Measurements from ENCODE around the gene BTAF1. TPM values are rescaled to one million over a fixed set of nuclear protein-coding genes. Genes with fewer than 3 reads are reported as not detected.

The BTAF1 gene
- total and polyA plus RNA-seq, 10 of the 15 experiments (the other 5 are each of a cell fraction or from before 2014, with no cell fraction given), result 11.8 to 157 (median 55.5) TPM

DNA sequence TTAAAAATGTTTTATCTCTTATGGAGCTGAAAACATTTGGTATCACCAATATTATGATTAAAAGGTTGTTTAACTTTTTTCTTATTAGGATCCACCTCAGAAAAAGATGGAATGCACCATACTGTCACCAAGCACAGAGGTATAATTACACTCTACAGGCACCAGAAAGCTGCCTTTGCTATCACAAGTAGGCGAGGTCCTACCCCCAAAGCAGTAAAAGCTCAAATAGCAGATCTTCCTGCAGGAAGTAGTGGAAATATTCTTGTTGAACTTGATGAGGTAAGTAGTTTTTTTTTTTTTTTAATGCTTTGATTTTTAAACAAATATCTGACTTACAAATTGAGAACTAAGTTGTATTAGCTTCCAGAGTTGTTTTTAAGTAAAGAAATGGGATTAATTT lies 68.5 kb downstream of the BTAF1 start (continued):
- TF ChIP-seq ZBTB40 (IDR thresholded peaks at IDR 0.05; ENCODE audit: borderline replicate concordance) (no peak), HSF1 (IDR thresholded peaks at IDR 0.05; ENCODE audit: low read depth, low read length) (no peak), HDAC2 (IDR thresholded peaks at IDR 0.05) (no peak), MXI1 (IDR thresholded peaks at IDR 0.05; ENCODE audit: low read depth, low read length) (no peak)

GRCh38 chr10:91996266-91996665 lies 72.7 kb downstream of the BTAF1 start:
- in situ Hi-C loops (cut with MboI), result no loop called here
- POLR2A ChIA-PET, result no interaction called here
- WGBS (ENCODE audit: insufficient coverage, insufficient replicate concordance, low lambda C conversion rate, missing lambda C conversion rate), result 98% methylated on average over 2 of the region's 2 CpGs
- RAD21 ChIA-PET (ENCODE audit: unreplicated experiment), result no interaction called here
- Histone ChIP-seq H3K36me3 (ENCODE audit: control insufficient read depth in 2 of 2, insufficient read depth in 2 of 2, low read length in 1 of 2) (peaks cover 0 to 20% of the 10 kb centered on the region in 2 experiments; a peak in 2 of 4 replicates), H3K27me3 (replicated peaks in 1 of 2; ENCODE audit: control insufficient read depth in 2 of 2, insufficient read depth in 2 of 2, low read length in 1 of 2) (no peaks in the 10 kb centered on the region), H3K4me1 (ENCODE audit: control insufficient read depth, insufficient read depth, low read length) (no peaks in the 10 kb centered on the region), H2AFZ (ENCODE audit: control insufficient read depth, low read depth, low read length) (no peak overlapping the region), H3K79me2 (ENCODE audit: control insufficient read depth, insufficient read depth, low read length) (no peaks in the 10 kb centered on the region), H3K4me3 (no peak overlapping the region), H3K4me2 (ENCODE audit: control insufficient read depth, insufficient read depth) (no peak overlapping the region), H4K20me1 (ENCODE audit: control insufficient read depth, insufficient read depth) (no peaks in the 10 kb centered on the region), H3K9ac (ENCODE audit: control insufficient read depth, insufficient read depth, low read length) (no peak overlapping the region), H3K9me3 (replicated peaks; ENCODE audit: control insufficient read depth, insufficient read depth, low read length) (peaks cover 2% of the 10 kb centered on the region; the same call in 2 of the 3 replicates), H3K27ac (ENCODE audit: control insufficient read depth, insufficient read depth) (no peak overlapping the region)
- FAIRE-seq, result no peak
- no peak for DNase-seq (ENCODE audit: low read depth, low spot score)
- CTCF ChIA-PET, result no interaction called here
- ATAC-seq, result no peak
- no peak for TF ChIP-seq NR2C1 (IDR thresholded peaks at IDR 0.05)
- no peak for TF ChIP-seq MLLT1 (IDR thresholded peaks at IDR 0.05)
- TF ChIP-seq MTA3 (IDR thresholded peaks at IDR 0.05; ENCODE audit: borderline replicate concordance, low read length), result no peak
- TF ChIP-seq ELK1 (IDR thresholded peaks at IDR 0.05; ENCODE audit: low read depth, low read length), result no peak
- TF ChIP-seq, protein P1, sequence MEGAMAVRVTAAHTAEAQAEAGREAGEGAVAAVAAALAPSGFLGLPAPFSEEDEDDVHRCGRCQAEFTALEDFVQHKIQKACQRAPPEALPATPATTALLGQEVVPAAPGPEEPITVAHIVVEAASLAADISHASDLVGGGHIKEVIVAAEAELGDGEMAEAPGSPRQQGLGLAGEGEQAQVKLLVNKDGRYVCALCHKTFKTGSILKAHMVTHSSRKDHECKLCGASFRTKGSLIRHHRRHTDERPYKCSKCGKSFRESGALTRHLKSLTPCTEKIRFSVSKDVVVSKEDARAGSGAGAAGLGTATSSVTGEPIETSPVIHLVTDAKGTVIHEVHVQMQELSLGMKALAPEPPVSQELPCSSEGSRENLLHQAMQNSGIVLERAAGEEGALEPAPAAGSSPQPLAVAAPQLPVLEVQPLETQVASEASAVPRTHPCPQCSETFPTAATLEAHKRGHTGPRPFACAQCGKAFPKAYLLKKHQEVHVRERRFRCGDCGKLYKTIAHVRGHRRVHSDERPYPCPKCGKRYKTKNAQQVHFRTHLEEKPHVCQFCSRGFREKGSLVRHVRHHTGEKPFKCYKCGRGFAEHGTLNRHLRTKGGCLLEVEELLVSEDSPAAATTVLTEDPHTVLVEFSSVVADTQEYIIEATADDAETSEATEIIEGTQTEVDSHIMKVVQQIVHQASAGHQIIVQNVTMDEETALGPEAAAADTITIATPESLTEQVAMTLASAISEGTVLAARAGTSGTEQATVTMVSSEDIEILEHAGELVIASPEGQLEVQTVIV (IDR thresholded peaks at IDR 0.05; ENCODE audit: borderline replicate concordance, partially characterized antibody), result no peak
- TF ChIP-seq ZNF24 (IDR thresholded peaks at IDR 0.05), result no peak
- no peak for TF ChIP-seq YBX1 (IDR thresholded peaks at IDR 0.05)
- intact Hi-C loops (cut with micrococcal nuclease; ENCODE audit: unreplicated experiment), result no loop called here
- SMC1A ChIA-PET (ENCODE audit: uncharacterized antibody, unreplicated experiment), result interaction anchor here (0.9 to 1.1 kb wide), 2 partner anchors 13 to 22 kb away, joined by 3 read pairs; no protein-coding TSS in a partner anchor
- BruUV-seq (replicated peaks), result no TSS peak

Data from GM12878 (cell line).